ENCODE results near the gene FOXS1. TPM values are rescaled to one million over a fixed set of nuclear protein-coding genes. Genes with fewer than 3 reads are reported as not detected.

Gene FOXS1
- total RNA-seq, 1 experiment from 2014 or later, result 0.22 TPM

GRCh38 chr20:31823360-31824124 is 21.9 kb downstream of the FOXS1 start:
- no peak overlapping the region for H3K9ac ChIP-seq (ENCODE audit: extremely low read depth, insufficient read length, low read length)
- H3K9me3 ChIP-seq (ENCODE audit: control insufficient read depth, low read depth, low read length), result no peaks in the 10 kb centered on the region
- H3K79me1 ChIP-seq (ENCODE audit: insufficient read depth, low read depth, low read length, poor library complexity, severe bottlenecking), result no peaks in the 10 kb centered on the region
- no peak overlapping the region for H4K5ac ChIP-seq (ENCODE audit: insufficient read length, low read depth, low read length)
- H3K23ac ChIP-seq (ENCODE audit: insufficient read length, low read depth, low read length), result no peak overlapping the region
- H4K20me1 ChIP-seq (ENCODE audit: control insufficient read depth, insufficient read depth, insufficient read length), result no peaks in the 10 kb centered on the region
- no peak overlapping the region for H3K4me3 Mint-ChIP-seq
- H3K9me3 Mint-ChIP-seq, result no peaks in the 10 kb centered on the region
- no peak overlapping the region for H3K56ac ChIP-seq (ENCODE audit: insufficient read length, low read depth, low read length)
- H3K4ac ChIP-seq (ENCODE audit: low read depth, low read length), result no peak overlapping the region
- H3K27ac Mint-ChIP-seq, result peak overlapping the region in 1 of 3 experiments; percentile 71; a peak in 1 of 7 replicates
- H4K91ac ChIP-seq (ENCODE audit: insufficient read length, low read depth, low read length), result no peak overlapping the region
- TF ChIP-seq CTCF (conservative IDR thresholded peaks at IDR 0.05), result no peak
- no peak overlapping the region for H3K18ac ChIP-seq (ENCODE audit: insufficient read length, low read depth, low read length)
- no peaks in the 10 kb centered on the region for H3K23me2 ChIP-seq (ENCODE audit: insufficient read length, low read depth, low read length, poor library complexity, severe bottlenecking)
- no peak overlapping the region for H2AK5ac ChIP-seq (ENCODE audit: insufficient read length, low read length)
- no peaks in the 10 kb centered on the region for H3K79me2 ChIP-seq (ENCODE audit: insufficient read depth, low read length)
- no peak overlapping the region for H4K8ac ChIP-seq (replicated peaks; ENCODE audit: insufficient read length, low read depth, low read length)
- no peak overlapping the region for H2BK12ac ChIP-seq (ENCODE audit: insufficient read length, low read depth, low read length)
- no peak overlapping the region for H2BK15ac ChIP-seq (ENCODE audit: low read depth, low read length)
- WGBS (ENCODE audit: extremely low coverage, insufficient read length, low lambda C conversion rate), result no CpG with 5 or more reads among the region's 14 CpGs
- peaks cover 9 to 17% of the 10 kb centered on the region in 2 experiments for H3K4me1 Mint-ChIP-seq
- no peak for DNase-seq
- H2BK120ac ChIP-seq (ENCODE audit: low read depth, low read length, poor library complexity, severe bottlenecking), result no peak overlapping the region
- no peaks in the 10 kb centered on the region for H3K27me3 ChIP-seq (ENCODE audit: insufficient read depth, low read length)
- no peak overlapping the region for H3K4me2 ChIP-seq (ENCODE audit: insufficient read depth, insufficient read length, low read length)
- no peak overlapping the region for H3T11ph ChIP-seq (ENCODE audit: low read length)
- no peaks in the 10 kb centered on the region for H3K36me3 Mint-ChIP-seq (ENCODE audit: insufficient read depth in 1 of 3, low read depth in 3 of 3)
- H2BK5ac ChIP-seq (ENCODE audit: insufficient read length, low read length), result no peak overlapping the region
- H3K14ac ChIP-seq (ENCODE audit: insufficient read depth, low read length), result no peak overlapping the region; the same call in 1 of the 2 replicates
- peaks cover 5% of the 10 kb centered on the region for H3K27me3 Mint-ChIP-seq (ENCODE audit: low read depth)
- H2AFZ ChIP-seq (ENCODE audit: low read length), result no peak overlapping the region
- no peak overlapping the region for H3K27ac ChIP-seq (ENCODE audit: insufficient read length, low read depth, low read length)
- no peak overlapping the region for H2BK20ac ChIP-seq (ENCODE audit: low read depth, low read length, poor library complexity, severe bottlenecking)
- no peaks in the 10 kb centered on the region for H3K4me1 ChIP-seq (ENCODE audit: insufficient read depth, low read length)
